NCI-H774 (cell line): ENCODE data around the gene RALGAPA2.
A peak's percentile ranks its signal among the peaks of the same experiment; 100 is the strongest.

ENCODE experiments used
- DNase-seq: peaks from one replicate; lab custom pipeline; 2025; lab: John Stamatoyannopoulos, UW

The RALGAPA2 gene

DNA sequence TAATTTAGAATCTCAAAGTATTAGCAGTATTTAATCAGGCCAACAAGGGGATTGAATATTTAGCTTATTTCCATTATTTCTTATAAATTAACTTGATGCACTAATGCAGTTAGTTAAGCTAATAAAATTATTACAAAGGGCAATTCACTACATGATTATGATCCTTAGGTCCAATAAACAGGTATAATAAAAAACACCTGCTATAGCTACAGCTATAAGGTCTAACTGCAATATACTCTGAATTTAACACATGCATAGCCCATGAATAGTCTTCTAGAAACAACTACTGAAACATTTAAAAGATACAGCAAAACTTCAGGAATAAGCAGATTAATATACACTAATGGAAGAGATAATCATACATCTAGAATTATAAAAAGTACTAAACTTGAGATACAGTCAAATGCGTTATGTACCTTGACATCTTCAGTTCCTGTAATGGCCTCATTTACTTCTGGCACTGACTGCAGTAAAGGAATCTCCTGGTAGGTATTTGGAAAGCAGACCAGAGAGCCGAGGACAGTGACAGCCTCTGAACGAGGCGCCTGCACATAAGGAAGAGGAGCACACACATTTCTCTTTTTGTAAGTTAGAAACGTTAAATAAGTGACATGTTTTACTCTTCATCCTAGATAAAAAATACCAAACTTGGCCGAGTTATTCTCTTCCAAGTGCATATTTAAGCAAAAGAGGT is 176.1 kb downstream of the RALGAPA2 start:
- DNase-seq, result no peak

DNA sequence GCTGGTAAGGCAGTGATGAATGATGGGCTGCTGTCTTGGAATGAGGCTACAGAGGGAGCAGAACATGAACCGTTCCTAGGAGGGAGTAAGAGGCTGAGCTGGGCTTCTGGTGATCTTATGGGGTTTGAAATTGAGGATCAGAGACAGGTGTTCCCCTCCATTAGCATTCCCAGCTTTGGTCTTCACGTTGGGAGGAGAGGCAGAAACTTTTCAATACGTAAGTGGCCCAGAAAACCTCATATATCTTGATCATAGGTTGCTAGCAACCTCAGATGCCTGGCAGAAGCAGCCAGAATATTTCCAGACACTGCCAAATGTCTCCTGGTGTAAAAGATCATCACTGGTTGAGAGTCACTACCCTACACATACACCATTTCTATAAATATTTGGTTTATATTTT is 177.4 kb downstream of the RALGAPA2 start:
- DNase-seq, result no peak

DNA sequence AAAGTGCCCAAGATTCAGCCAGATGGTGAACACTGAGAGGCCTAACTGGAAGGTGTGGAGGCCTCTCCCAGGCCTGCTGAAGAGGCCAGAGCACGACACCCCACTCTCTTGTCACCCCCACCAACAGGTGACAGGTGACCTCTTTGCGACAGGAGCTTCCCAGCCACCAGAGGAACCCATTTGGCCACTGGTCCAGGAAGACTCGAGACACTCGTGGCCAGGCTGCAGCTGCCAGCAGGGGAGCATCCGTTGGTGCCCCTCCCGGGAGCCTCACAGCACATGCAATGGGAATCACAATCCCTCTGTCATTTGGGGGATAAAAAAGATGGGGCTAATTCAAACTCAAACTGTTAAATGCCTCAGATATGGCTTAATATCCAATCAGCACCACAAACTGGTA is 181.2 kb downstream of the RALGAPA2 start:
- no peak for DNase-seq

DNA sequence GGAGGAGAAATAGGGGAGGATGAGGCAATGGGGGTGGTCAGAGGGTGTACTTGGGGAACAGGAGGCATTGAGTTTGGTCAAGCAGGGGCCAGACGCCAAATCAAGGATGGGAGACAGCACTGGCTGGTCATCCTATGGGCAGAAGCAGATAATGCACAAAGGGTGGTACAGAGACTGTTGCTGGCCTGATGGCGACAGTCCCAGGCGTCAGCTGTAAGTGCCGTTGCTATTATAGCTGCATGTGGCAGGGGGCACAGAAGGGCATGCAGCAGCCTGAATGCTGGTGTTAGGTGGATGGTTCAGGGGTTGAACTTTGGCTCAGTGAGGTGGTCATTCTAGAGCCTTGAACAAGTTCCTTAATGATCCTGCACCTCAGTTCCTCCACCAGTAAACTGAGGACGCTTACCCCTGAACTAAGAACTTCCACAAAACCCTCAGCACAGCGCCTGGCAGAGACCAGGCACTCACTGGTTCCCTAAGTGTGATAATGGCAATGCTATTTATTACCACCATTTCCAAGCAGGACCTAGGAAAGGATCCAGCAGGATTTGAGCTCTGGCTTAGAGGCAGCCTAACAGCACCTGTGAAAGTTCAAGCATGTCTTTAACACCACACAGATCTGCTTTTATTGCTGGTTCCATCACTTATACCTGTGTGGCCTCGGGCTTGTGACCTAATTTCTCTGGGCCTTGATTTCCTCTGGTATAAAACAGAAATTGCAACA is 181.9 kb downstream of the RALGAPA2 start:
- no peak for DNase-seq

DNA sequence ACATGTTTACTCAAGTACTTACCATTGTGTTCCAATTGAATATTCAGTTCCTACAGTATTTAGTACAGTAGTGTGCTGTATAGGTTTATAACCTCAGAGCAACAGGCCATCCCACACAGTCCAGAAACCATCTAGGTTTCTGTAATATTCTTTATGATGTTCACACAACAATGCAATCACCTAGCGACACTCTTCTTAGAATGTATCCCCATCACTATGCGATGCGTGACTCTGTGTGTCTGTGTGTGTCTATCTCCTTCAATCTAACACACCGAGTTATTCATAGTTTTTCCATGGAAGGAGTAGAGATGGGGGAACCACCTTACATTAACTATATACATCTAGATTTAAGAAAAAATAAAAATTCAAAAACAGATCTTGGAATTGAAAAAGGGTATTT is 182.8 kb downstream of the RALGAPA2 start:
- DNase-seq, result no peak

DNA sequence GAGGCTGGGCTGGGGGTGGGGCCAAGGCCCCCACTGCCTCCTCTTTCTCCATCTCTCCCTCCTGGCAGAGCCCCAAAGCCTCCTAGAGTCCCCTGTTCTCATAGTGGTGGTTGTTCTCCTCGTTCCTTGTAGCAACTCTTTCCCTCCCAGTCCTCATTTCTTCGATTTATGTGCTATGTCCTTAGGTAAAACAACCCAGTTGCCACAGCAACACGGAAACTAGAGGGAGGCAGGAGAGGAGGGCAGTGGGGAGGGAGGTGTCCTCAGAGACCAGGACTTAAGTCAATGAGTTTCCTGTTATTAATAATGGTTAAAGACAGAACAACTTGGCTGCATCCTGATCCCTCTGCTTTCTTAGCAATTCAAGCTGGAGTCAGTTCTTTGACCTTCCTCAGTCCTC is 183.6 kb downstream of the RALGAPA2 start:
- DNase-seq, result no peak

DNA sequence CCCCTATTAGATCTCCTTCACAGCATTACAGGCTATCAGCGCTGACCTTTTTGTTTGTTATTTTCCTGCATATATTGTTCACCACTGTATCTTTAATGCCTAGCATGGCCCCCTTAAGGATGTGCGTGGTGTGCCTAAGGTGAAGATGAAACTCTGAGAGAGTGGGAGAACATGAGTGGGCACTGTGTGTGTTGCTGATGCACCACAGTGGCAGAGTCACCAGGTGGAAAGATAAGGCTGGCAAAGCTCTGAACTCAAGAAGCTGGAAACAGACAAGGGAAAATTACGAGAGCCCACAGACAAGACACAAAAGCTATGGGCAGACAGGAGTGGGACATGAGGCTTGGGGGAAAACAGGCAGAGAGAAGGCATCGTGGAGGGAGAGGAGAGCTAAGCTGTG is 184.8 kb downstream of the RALGAPA2 start:
- no peak for DNase-seq

DNA sequence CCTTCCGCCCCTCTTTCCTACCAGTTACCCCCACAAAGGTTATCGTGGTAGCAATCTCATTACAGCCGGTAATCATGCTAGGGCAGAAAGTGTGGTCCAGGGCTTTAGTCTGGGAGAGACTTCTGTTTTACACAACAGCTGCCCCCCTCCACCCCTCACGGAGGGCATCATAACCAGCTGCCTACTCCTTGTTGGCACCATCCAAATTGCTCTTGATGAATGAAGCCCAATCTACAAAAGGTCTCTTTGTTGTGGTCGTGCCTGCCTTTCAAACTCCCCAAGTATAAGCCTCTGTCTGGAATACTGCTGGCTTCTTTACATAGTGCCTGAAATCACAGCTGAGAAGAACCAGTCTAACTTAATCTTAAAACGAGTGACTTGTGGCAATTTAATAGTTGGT is 186.7 kb downstream of the RALGAPA2 start:
- DNase-seq, result peak; percentile 22

DNA sequence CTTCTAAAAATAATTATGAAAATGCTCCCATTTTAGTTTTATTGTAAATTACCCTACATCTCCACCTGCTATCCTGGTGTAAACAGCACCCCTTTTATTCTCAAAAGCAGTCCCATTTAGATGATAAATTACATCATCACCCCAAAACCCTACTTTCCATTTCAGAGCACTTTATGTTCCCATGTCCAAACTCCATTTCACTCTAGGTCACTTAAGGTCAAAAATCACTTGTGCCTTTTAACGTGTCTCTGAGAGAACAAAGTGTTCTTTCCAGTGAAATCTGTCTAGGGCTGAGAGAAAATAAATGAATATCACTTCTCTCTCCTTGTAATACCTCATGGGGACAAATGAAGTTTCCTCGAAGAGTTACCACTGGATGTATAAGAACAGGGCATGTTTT is 187.2 kb downstream of the RALGAPA2 start:
- no peak for DNase-seq

DNA sequence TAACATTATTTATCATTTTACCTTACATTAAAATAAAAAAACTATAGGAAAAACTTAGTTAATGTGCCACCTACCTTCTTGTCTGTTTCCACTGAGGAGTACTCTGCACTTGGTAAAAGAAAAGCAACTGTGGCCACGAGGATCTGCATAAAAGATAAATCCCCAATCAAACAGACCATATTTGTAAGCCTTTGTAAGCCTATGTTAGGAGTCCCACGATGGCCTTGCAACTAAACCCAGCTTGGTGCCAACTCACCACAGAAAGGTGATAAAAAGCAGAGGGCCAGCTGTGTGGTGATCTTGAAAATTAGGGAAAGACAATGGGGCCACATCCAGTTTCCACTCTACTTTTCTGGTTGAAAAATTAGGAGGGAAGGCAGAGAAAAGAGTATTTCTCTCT is 187.7 kb downstream of the RALGAPA2 start:
- no peak for DNase-seq

DNA sequence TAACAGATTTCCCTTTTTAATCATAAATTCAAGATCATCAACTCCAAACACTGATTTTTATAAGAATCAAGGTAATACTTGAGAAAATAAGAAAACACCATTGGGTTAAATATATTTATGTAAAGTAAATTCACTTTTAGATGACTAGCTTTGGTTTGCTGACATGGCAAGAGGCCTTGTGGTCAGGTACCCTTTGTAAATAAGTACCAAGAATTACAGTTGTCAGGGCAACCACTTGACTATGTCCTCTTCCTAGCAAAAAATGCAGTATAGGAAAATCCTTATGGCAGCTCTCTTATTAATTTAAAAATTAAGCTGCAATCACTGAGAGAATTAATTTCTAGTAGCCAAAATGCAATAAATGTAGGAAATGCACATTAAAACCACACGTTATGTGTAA is 190.7 kb downstream of the RALGAPA2 start:
- DNase-seq, result no peak

DNA sequence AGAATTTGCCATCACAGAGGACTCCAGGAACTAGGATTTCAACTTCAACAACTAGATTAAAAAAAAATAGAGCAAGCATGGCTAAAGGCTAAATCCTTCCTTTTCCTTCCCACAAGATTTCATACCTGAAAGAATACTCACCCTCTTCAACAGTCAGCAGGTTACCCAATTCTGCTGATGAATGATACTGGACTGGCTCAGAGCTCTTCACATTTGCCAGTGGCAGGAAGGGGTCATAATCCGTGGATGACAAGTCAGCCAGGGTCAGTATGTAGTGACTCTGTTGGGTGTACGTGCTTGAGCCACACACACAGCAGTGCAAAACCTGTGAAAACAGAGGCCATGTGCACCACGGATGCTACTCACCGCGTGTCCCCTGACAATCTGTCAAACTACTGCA is 191.7 kb downstream of the RALGAPA2 start:
- no peak for DNase-seq

DNA sequence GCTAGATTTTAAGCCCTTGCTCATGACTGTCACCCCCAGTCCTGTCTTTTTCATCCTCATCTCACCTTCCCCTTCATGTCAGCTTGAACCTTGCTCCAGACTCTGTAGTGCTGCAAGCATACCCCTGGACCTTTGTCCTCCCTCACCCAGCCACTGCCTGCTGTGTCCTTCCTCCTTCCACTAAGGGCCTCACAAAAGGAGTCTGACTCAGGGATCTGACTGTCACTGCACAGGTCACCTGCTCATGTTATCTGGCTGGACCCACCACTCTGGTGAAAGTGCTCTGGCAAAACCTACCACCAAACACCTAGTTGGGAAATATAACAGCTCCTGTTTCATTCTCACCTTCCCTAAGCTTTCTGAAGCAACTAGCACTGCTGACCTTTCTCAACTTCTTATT is 193.2 kb downstream of the RALGAPA2 start:
- no peak for DNase-seq

DNA sequence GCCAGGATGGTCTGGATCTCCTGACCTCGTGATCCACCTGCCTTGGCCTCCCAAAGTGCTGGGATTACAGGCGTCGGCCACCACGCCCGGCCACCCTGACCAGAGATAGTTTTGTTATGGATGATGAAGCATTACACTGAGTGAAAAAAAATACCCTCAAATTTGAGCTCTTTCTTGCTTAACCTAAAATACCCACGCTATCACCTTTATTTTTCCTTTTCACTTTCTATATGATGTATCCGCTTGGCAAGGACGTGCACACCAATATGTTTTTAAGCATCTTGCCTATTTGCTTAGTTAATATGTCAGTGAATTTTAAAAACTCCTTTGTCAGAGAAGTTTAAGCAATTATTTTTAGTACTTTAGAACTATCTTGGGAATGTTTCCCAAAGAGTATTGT is 194.2 kb downstream of the RALGAPA2 start:
- no peak for DNase-seq

DNA sequence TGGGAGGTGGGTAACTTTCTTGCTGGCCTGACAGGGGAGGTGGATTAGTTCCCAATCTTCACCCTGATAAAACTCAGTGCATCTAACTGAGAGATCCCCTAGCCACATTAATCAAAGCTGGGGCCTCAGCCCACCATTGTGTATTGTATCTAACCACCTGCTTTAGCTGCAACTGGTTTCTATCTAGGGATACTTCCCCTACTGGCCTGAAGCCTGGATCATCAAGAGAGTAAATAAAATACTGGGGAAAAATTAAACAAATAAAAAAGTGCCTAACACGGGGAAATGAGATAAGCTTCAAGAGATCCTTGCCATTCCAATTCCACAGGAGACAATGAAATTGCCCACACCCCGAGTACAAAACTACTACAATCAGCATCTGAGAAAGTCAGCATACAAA is 195.1 kb downstream of the RALGAPA2 start:
- no peak for DNase-seq

DNA sequence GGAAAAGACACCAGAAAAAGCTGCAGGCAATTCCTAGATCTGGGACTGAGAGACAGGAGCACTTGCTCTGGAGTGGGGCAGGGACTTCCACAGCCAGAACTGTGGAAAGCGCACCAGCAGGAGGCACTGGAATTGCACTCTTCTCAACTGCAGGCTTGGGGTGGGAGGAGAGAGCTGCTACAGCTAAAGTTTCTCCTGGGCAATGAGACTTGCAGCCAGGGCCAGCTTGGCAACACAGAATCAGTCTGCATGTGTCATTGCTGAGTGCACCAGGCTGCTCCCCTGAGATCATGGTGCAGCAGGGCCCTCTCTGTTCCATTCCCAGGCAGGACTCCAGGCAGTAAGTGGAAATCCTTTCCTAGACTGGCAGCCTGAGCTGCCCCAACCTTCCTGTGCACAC is 198.7 kb downstream of the RALGAPA2 start:
- no peak for DNase-seq

DNA sequence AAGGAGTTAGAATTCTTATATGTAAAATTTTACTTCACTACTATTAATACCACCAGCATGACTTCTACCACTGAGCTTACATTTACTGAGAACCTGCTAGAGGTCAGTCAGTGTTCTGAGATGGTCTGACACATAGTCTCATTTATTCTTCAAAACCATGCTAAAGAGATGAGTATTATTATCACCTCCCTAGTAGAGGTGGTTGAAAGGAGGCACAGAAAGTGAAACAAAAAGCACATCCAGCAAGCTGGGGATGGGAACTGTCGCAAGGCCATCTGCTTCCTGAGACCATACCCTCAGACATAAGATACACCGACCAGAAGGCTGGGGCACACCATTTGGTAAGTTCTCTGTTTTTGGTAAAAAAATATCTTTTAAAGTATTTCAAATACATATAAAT is 206.9 kb downstream of the RALGAPA2 start:
- DNase-seq, result no peak

DNA sequence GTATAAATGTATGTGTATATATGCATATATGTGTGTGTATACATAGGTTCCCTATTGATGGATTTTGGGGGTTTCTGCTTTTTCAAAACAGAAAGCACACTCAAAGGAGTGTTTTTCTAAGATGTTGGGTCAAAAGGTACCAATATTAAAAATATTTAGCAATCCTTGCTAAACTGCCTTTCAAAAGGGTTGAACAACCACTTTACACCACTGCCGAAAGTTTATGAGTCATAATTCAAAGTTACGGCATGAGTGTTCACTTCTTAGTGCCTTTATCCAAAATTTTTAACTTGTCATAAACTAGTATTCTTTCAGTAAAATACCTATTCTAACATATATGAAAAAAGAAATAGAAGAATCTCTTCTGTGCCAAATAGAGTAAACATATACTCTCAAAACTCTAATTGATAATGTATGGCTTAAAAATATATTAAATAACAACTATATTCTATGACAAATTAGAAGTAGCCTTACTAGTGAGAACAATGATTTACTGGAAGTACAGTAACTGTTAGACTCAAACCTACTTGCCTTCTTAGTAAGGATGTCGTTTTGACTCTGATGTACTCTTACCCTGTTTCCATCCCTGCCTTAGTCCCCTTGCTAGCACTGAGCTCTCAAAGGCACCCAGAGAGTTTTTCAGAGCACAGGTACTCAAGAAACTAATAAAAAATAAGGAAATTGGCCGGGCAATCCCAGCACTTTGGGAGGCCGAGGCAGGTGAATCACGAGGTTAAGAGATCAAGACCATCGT is 208.5 kb downstream of the RALGAPA2 start:
- no peak for DNase-seq

DNA sequence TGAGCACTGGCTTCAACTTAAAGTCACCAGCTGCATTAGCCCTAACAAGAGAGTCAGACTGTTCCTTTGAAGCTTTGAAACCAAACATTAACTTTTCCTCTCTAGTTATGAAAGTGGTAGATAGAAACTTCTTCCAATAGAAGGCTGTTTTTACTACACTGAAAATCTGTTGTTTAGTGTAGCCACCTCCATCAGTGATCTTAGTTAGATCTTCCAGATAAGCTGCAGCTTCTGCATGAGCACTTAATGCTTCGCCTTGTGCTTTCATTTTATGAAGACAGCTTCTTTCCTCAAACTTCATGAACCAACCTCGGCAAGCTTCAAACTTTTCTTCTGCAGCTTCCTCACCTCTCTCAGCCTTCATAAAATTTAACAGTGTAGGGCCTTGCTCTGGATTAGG is 211.3 kb downstream of the RALGAPA2 start:
- DNase-seq, result no peak

DNA sequence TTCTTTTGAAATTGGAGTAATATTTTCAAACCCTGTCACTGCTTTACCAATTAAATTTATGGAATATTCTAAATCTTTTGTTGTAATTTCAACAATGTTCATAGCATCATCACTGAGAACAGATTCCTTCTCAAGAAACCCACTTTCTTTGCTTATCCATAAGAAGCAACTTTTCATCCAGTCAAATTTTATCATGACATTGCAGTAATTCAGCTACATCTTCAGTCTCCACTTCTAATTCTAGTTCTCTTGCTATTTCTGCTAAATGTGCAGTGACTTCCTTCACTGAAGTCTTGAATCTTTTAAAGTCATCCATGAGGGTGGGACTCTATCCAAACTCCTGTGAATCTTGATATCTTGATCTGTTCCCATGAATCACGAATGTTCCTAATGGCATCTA is 212.1 kb downstream of the RALGAPA2 start:
- no peak for DNase-seq

DNA sequence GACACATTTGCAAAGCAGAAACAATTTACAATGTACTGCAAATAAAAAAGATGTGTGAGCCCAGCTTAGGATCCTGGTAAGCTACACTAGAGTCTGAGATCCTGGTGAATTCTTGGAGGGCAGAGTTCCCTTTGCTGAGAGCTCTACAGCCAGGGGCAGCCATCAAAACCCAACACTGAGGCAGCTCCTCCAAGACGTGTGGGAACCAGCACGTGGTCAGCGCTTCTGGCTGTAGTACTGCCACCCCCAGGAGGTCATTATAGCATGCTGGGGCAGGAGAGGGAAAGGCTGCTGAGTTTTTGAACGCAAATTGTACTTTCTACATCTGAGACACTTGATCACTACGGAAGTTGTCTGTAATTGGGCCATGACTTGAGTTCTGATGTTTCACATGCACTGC is 213.0 kb downstream of the RALGAPA2 start:
- DNase-seq, result no peak

DNA sequence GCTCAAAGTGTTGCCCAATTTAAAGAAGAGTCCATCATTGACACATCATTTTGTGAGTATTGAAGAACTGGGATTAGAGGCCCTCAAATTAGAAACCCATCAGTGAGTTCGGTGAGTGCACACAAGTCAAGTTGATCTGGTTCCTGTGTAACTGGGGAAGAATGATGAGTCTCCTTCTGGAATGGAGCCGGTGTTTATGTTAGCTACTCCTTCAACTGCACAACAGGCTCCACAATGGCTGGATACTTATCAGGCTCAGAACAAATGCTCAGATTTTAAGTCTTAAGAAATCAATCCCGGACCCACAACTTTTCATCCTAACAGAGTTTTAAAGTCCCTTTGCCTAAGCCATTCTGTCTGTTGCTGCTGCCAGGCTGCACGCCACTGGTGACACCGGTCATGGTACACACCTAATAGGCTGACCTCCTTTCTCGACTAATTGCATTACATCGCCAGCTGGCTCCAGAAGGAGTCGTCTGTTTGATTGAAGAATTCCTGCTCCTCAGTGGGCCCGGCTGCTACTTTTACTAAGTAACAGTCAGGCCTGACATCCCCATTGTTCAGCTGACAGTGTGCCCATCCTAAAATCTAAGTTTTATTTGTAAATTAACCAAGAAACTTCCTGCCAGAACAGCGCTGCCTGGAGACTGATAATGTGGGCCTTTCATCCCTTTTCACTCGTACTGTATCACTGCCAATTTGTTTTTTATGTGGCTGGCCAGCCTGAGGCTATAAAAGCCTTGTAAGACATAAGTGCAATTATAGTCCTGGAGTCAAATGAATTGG is 214.2 kb downstream of the RALGAPA2 start:
- no peak for DNase-seq
